OCI-M2 (cell line): ENCODE results near the gene FEM1C.

Source experiments
- DNase-seq: peaks from one replicate; lab custom pipeline; 2025; ENCODE audit not compliant: unreplicated experiment; lab: John Stamatoyannopoulos, UW

FEM1C gene

DNA sequence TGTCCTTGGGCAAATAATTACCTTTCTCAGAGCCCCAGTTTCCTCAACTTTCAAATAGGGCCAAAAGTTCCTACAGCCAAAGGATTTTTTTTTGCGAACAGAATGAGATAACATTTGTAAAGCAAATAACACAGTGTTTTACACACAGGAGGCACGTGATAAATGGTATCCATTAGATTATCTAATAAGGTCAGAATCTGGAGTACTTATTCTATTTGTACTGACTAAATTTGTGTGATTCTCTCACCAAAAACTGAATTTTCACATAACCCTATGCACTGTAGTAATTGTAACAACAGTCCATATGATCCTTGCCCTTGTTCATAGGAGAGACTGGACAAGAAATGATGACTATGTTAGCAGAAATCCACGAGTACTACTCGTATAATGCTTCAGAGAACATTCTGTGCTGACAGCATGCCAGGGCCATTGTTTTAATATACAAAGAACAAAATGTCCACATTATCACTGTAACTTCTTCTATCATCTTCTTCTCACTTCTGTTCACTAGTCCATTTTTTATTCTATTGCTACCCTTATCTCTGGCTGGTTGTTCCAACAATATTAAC, 13.9 kb upstream of the FEM1C start:
- no peak for DNase-seq

GRCh38 chr5:115557667-115558387, 13.3 kb upstream of the FEM1C start:
- no peak for DNase-seq

- no peak for DNase-seq
Measured at GRCh38 chr5:115556276-115556675, 11.7 kb upstream of the FEM1C start.

- no peak for DNase-seq
Measured at GRCh38 chr5:115555084-115555633, 10.6 kb upstream of the FEM1C start.

- DNase-seq = no peak
Measured at GRCh38 chr5:115553082-115553481, 8.5 kb upstream of the FEM1C start.

- no peak for DNase-seq
Measured at GRCh38 chr5:115551415-115551814, 6.8 kb upstream of the FEM1C start.

- no peak for DNase-seq
Measured at GRCh38 chr5:115549154-115549553, 4.6 kb upstream of the FEM1C start.

GRCh38 chr5:115548683-115549082, 4.1 kb upstream of the FEM1C start:
- DNase-seq = no peak

GRCh38 chr5:115545351-115545882, 842 bp upstream of the FEM1C start:
- DNase-seq = no peak

GRCh38 chr5:115544043-115544435, 536 bp downstream of the FEM1C start:
- no peak for DNase-seq

DNA sequence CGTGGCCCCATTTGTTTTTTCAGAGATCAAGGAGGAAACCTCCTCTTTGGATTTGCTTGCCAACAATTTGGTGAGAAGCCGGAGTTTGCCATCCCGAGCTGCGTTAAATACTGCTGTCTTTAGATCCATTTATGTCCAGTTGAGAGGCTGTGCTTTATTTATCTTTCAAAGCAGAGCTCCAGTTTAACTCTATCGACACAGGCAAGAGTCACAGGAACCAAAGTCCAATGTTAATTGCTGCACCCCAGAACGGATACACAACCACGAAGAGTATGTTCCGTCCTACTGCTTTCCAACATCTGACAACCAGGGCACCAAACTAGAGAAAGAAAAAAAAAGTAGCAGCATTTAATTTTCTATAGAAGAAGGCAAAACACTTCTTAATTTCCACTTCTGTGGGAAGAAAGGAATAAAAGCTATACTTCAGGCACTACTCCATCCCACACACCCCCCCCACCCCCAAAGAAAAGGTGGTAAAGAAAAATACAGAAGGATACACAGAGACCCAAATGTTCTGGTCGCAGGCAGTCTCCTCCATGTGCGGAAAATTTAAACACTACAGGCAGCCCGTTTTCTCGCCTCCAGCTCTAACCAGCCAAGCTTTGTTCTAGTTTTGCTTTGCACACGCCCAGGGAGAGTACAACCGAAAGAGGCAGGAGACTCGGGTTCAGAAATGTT, 1.1 kb downstream of the FEM1C start:
- DNase-seq = no peak

DNA sequence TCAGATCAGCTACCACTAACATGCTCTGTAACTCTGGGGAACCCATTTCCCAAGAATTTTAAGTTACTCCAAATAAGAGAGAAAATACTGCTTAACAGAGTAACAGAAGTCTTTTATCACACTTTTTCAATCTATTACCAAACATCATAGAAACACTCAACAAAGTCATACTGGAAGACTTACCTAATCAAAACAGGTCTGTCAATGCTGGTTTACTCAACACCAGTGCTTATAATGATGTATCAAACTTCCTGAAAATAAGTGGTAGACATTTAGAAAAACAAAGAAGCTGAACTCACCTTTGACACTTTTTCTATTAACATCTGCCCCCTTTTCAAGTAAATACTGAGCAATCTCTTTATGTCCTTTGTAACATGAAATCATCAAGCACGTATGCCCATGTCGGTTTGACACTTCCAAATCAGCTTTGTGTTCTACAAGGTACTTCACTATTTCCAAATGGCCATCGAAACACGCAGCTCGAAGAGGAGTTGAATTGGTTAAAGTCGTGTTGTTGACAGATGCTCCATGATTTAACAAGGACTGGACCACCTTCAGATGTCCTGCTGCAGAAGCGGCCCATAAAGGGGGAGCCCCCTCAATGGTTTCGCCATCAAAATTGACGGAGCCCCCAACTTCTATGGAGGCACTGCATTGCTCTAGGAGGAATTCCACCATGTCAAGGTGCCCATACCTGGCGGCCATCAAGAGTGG, 1.8 kb downstream of the FEM1C start:
- DNase-seq = no peak

DNA sequence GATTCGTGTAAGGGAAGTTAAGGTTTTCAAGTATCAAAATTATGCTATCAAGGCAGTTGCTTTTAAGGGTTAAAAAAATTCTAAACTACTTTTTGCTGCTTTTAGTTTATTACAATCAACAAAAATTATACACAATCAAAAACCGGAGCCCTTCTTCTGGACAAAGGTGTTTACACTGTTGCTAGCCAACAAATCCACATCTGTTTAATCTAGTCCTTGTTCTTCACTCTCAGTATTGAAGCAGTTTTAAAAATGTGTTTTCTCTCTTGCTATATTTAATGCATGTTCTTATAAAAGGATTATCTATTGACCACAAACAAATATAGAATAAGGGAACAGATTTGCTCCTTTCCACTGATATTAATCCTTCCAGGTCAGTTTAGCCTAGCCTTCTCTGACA, 2.5 kb downstream of the FEM1C start:
- no peak for DNase-seq

DNA sequence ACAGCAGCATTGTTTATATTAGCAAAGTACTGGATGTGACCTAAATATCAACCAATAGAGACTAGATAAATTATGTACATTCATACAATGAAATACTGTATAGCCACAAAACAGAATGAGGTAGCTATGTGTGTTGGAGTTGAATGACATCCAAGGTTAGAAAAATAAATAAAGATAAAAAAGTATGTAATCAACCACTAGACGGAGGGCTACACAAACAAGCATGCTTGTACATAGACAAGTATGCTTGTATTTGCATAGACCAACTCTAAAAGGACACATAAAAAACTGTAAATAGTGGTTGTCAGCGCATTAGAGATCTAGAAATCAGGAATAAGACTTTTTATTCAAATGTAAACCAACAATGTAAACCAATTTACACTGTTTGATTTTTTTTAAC, 3.0 kb downstream of the FEM1C start:
- DNase-seq = no peak

GRCh38 chr5:115535479-115536035, 9.0 kb downstream of the FEM1C start:
- no peak for DNase-seq

DNA sequence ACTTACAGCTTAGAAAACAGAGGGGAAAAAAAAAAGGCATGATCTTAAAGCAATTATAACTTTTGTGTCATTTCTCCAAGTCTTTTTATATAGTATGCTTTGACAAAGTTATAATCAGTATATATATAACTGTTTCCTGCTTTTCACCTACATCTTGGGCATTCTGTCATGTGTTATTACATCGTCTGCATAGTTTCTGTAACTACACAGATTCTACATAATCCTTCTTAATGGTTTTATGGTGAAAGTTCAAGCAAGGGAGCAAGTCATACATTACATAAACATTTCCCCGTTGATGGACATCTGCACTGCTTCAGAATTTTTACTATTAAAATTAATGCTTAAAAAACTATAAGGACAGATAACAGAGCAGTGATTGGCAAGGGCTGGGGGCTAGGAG, 12.1 kb downstream of the FEM1C start:
- no peak for DNase-seq

GRCh38 chr5:115531787-115532367, 12.7 kb downstream of the FEM1C start:
- DNase-seq = no peak

- DNase-seq = no peak
Measured at GRCh38 chr5:115531380-115531779, 13.2 kb downstream of the FEM1C start.

- no peak for DNase-seq
Measured at GRCh38 chr5:115530426-115530825, 14.1 kb downstream of the FEM1C start.

- DNase-seq = no peak
Measured at GRCh38 chr5:115526604-115527003, 18.0 kb downstream of the FEM1C start.
